Stimulated activated CD8-positive, alpha-beta memory T cell treated with anti-CD3 and anti-CD28 coated beads, Interleukin-12 subunit alpha, Interleukin-12 subunit beta, amount 100 ng/mL, for 24 hours (primary cell): ENCODE measurements around the gene ASTN2.

Experiments
- DNase-seq: peaks from one replicate; pipeline ENCODE4 v3.0.0-alpha.2; 2020; ENCODE audit errors: extremely low read depth

Gene ASTN2

GRCh38 chr9:116483622-116484491 lies 931.0 kb downstream of the ASTN2 start:
- no peak for DNase-seq

- DNase-seq: no peak
Measured at GRCh38 chr9:116482740-116483139, 932.1 kb downstream of the ASTN2 start.

- DNase-seq: no peak
Measured at GRCh38 chr9:116480700-116481099, 934.2 kb downstream of the ASTN2 start.

- DNase-seq: no peak
Measured at GRCh38 chr9:116479967-116480366, 934.9 kb downstream of the ASTN2 start.

- DNase-seq: no peak
Measured at GRCh38 chr9:116479056-116479544, 935.8 kb downstream of the ASTN2 start.

GRCh38 chr9:116477584-116478141 lies 937.2 kb downstream of the ASTN2 start:
- no peak for DNase-seq

- no peak for DNase-seq
Measured at GRCh38 chr9:116476935-116477381, 937.9 kb downstream of the ASTN2 start.

GRCh38 chr9:116476002-116476401 lies 938.9 kb downstream of the ASTN2 start:
- DNase-seq: no peak

- no peak for DNase-seq
Measured at GRCh38 chr9:116475201-116475600, 939.7 kb downstream of the ASTN2 start.

GRCh38 chr9:116471944-116472506 lies 942.8 kb downstream of the ASTN2 start:
- no peak for DNase-seq

- DNase-seq: no peak
Measured at GRCh38 chr9:116471093-116471906, 943.6 kb downstream of the ASTN2 start.

- no peak for DNase-seq
Measured at GRCh38 chr9:116468793-116469527, 945.9 kb downstream of the ASTN2 start.

GRCh38 chr9:116468369-116468768 lies 946.5 kb downstream of the ASTN2 start:
- DNase-seq: no peak

- DNase-seq: no peak
Measured at GRCh38 chr9:116467740-116468351, 947.0 kb downstream of the ASTN2 start.

GRCh38 chr9:116466271-116467235 lies 948.3 kb downstream of the ASTN2 start:
- no peak for DNase-seq

GRCh38 chr9:116465576-116466270 lies 949.1 kb downstream of the ASTN2 start:
- no peak for DNase-seq

- DNase-seq: no peak
Measured at GRCh38 chr9:116464987-116465571, 949.8 kb downstream of the ASTN2 start.

GRCh38 chr9:116464423-116464822 lies 950.4 kb downstream of the ASTN2 start:
- DNase-seq: no peak

- DNase-seq: no peak
Measured at GRCh38 chr9:116461632-116462031, 953.2 kb downstream of the ASTN2 start.
